K562 (cell line): ENCODE measurements around the gene PTPN9. TPM values are rescaled to one million over a fixed set of nuclear protein-coding genes. Genes with fewer than 3 reads are reported as not detected.
A peak's percentile ranks its signal among the peaks of the same experiment; 100 is the strongest.

Experiments used
- BCL6 ChIP-seq: fragments of 250-450 bp; sonication (Bioruptor Pico); IDR thresholded peaks from 2 replicates; pipeline ENCODE4 v1.4.0; 2020
- CREB1 ChIP-seq, 2 experiments: sonication (generic) in 1 of 2; formaldehyde crosslinking in 1 of 2; IDR thresholded peaks; 2 replicates each; pipeline versions ENCODE4 v1.6.1 to v1.8.0; 2012 to 2022; ENCODE audit warnings: inconsistent platforms in 1 of 2, mild to moderate bottlenecking in 1 of 2, missing genetic modification reagents in 1 of 2, moderate library complexity in 1 of 2
- EGR1 ChIP-seq: fragments of 450-650 bp; conservative IDR thresholded peaks from 2 replicates; pipeline ENCODE4 v1.6.1; 2017; ENCODE audit warnings: mild to moderate bottlenecking
- GATA2 ChIP-seq: sonication (generic); formaldehyde crosslinking; IDR thresholded peaks from 2 replicates; pipeline ENCODE4 v1.4.0; 2020; ENCODE audit warnings: mild to moderate bottlenecking, missing genetic modification reagents
- HNRNPK ChIP-seq: fragments of 200-400 bp; formaldehyde crosslinking; IDR thresholded peaks from one replicate; pipeline ENCODE4 v1.6.1; 2018; ENCODE audit warnings: mild to moderate bottlenecking, low read depth, low read length; ENCODE audit not compliant: poor library complexity, severe bottlenecking
- KAT8 ChIP-seq: fragments of 450-650 bp; IDR thresholded peaks from 2 replicates; pipeline ENCODE4 v1.6.1; 2016; ENCODE audit warnings: low read depth, mild to moderate bottlenecking
- KLF10 ChIP-seq: fragments of 250-450 bp; sonication (Bioruptor Pico); IDR thresholded peaks from 2 replicates; pipeline ENCODE4 v1.6.1; 2021; ENCODE audit warnings: matching md5 sums
- MECOM ChIP-seq: fragments of 250-450 bp; sonication (Bioruptor Pico); IDR thresholded peaks from 2 replicates; pipeline ENCODE4 v1.8.0; 2022; ENCODE audit warnings: inconsistent platforms
- NR1H2 ChIP-seq: sonication (generic); formaldehyde crosslinking; IDR thresholded peaks from 2 replicates; pipeline ENCODE4 v1.4.0; 2020; ENCODE audit warnings: mild to moderate bottlenecking, missing genetic modification reagents
- POLR2B ChIP-seq: fragments of 450-650 bp; IDR thresholded peaks from 2 replicates; pipeline ENCODE4 v1.6.1; 2018; ENCODE audit warnings: low read depth; ENCODE audit not compliant: partially characterized antibody
- PTBP1 ChIP-seq: fragments of 200-400 bp; formaldehyde crosslinking; IDR thresholded peaks from 2 replicates; pipeline ENCODE4 v1.6.1; 2017; ENCODE audit warnings: low read depth, low read length
- RFX5 ChIP-seq: IDR thresholded peaks from 2 replicates; pipeline ENCODE4 v1.6.1; 2011; ENCODE audit warnings: low read depth, mild to moderate bottlenecking, improper control_type of control experiment, low read length
- RFX7 ChIP-seq: fragments of 250-450 bp; sonication (Bioruptor Pico); IDR thresholded peaks from 2 replicates; pipeline ENCODE4 v1.5.1; 2021; ENCODE audit warnings: mild to moderate bottlenecking
- SP1 ChIP-seq: sonication (generic); formaldehyde crosslinking; IDR thresholded peaks from 2 replicates; pipeline ENCODE4 v1.8.1; 2022; ENCODE audit warnings: mild to moderate bottlenecking, missing genetic modification reagents
- SRSF7 ChIP-seq: fragments of 200-400 bp; formaldehyde crosslinking; optimal IDR thresholded peaks from 2 replicates; pipeline ENCODE3; 2017; ENCODE audit warnings: mild to moderate bottlenecking, low read depth, low read length
- ZFP30 ChIP-seq: fragments of 250-450 bp; sonication (Bioruptor Pico); IDR thresholded peaks from 2 replicates; pipeline ENCODE4 v1.8.0; 2022; ENCODE audit warnings: moderate library complexity, mild to moderate bottlenecking, inconsistent platforms, borderline replicate concordance
- ZFX ChIP-seq: sonication (generic); formaldehyde crosslinking; IDR thresholded peaks from 2 replicates; pipeline ENCODE4 v1.8.0; 2022; ENCODE audit warnings: mild to moderate bottlenecking, missing genetic modification reagents, moderate library complexity
- ZNF133 ChIP-seq: fragments of 250-450 bp; sonication (Bioruptor Pico); IDR thresholded peaks from 2 replicates; pipeline ENCODE4 v1.4.0; 2020; ENCODE audit warnings: mild to moderate bottlenecking
- ZNF253 ChIP-seq: fragments of 250-450 bp; sonication (Bioruptor Pico); conservative IDR thresholded peaks from 2 replicates; pipeline ENCODE4 v1.6.1; 2021; ENCODE audit warnings: mild to moderate bottlenecking
- ZNF274 ChIP-seq: IDR thresholded peaks from 2 replicates; pipeline ENCODE4 v1.6.1; 2011; ENCODE audit warnings: low read depth, mild to moderate bottlenecking, low read length, moderate library complexity, borderline replicate concordance
- ZNF384 ChIP-seq: IDR thresholded peaks from 2 replicates; pipeline ENCODE4 v1.6.1; 2012; ENCODE audit warnings: low read depth, low read length, improper control_type of control experiment
- polyA plus RNA-seq, 8 experiments: library from polyadenylated mRNA; depleted of rRNA in 4 of 8; stranded (reverse) in 5 of 8; unstranded in 3 of 8; fragments of >200 nt; fragmentation: Nextera tagmentation in 2 of 8; fragmentation: Illumina TruSeq in 1 of 8; extraction: Ambion mirVana in 2 of 8; extraction: Trizol in 1 of 8; gene quantifications; 2 replicates each; pipeline versions ENCODE4 v1.2.1 to v1.2.3, GENCODE V29; 2011 to 2014; ENCODE audit warnings: inconsistent platforms in 1 of 8, missing spikeins in 1 of 8
- total RNA-seq, 7 experiments: library from RNA; depleted of rRNA in 6 of 7; stranded (reverse); fragments of >200 nt in 6 of 7; fragmentation: Illumina TruSeq in 2 of 7; extraction: Trizol in 2 of 7; gene quantifications; 2 replicates each; pipeline versions ENCODE4 v1.2.1 to v1.2.3, GENCODE V29; 2011 to 2021; ENCODE audit warnings: low replicate concordance in 1 of 7
- TF ChIP-seq, protein P1 (sequence below): fragments of 250-450 bp; sonication (Bioruptor Pico); IDR thresholded peaks from 2 replicates; pipeline ENCODE4 v1.4.0; 2020
- TF ChIP-seq, protein P2 (sequence below): fragments of 450-650 bp; IDR thresholded peaks from 2 replicates; pipeline ENCODE4 v1.6.1; 2016
- TF ChIP-seq, protein P3 (sequence below): fragments of 250-450 bp; sonication (Bioruptor Pico); IDR thresholded peaks from 2 replicates; pipeline ENCODE4 v1.8.0; 2021; ENCODE audit warnings: moderate library complexity, mild to moderate bottlenecking, inconsistent platforms

Gene PTPN9
- total and polyA plus RNA-seq, 9 of the 15 experiments (the other 6 are each of a cell fraction or from before 2014, with no cell fraction given) = 5.0 to 24.0 (median 14.2) TPM

DNA sequence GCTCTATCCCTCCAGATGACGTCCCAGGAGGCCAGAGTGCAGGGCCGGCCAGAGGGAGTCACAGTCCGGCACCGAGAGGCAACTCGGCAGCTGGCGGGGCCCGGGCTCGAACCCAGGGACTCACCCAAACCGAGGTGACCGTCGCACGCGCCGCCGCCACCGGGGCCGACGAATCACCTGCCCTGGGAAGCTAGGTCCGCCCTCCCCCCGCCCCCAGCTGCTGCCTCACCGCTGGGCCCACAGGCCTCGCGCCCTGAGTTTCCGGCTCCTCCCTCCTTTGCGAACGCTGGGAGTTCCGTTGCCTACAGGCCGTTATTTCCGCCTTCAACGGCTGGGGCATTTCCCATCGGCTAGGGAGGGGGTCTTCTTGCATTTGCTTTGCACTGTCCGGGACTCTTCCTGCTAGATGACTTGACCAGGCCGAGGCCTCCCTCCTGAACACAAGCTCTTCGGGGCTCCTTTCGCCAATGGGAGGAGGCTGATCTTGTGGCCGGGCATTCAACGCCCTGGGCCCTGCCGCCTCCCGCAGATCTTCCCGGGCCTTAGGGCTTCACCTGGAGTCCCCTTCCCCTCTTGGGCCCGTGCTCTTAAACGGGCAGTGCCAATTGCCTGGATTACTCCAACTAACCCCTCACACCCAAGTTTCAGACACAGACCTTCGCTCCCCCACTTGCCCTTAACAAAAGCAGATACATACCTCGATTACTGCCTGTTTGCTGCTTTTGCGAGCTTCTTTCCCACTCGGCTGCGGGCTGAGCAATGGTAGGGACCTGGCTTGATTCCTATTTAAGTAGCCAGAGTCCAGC lies 46.6 kb upstream of the PTPN9 start, which contains the start of gene SNUPN (continued):
- TF ChIP-seq NR1H2 (no peak), RFX7 (no peak), BCL6 (CRISPR knock-in tag) (no peak), EGR1 (peak; percentile 65), RFX5 (no peak), CREB1 (IDR thresholded peaks at IDR 0.05) (peak; percentile 54; the same call in 1 of the 2 replicates), CREB1 (CRISPR knock-in tag; IDR thresholded peaks at IDR 0.05) (peak; percentile 72; the same call in 1 of the 2 replicates), ZNF384 (no peak), SP1 (CRISPR knock-in tag) (peak; percentile 78), MECOM (CRISPR knock-in tag) (no peak), ZNF133 (no peak), KAT8 (no peak), PTBP1 (no peak), ZNF253 (CRISPR knock-in tag) (no peak), GATA2 (no peak), ZFP30 (CRISPR knock-in tag) (no peak), HNRNPK (no peak), POLR2B (peak; percentile 85), KLF10 (no peak), SRSF7 (no peak), ZNF274 (no peak; the same call in 1 of the 2 replicates), ZFX (CRISPR knock-in tag) (peak; percentile 98)
- TF ChIP-seq, protein P1, sequence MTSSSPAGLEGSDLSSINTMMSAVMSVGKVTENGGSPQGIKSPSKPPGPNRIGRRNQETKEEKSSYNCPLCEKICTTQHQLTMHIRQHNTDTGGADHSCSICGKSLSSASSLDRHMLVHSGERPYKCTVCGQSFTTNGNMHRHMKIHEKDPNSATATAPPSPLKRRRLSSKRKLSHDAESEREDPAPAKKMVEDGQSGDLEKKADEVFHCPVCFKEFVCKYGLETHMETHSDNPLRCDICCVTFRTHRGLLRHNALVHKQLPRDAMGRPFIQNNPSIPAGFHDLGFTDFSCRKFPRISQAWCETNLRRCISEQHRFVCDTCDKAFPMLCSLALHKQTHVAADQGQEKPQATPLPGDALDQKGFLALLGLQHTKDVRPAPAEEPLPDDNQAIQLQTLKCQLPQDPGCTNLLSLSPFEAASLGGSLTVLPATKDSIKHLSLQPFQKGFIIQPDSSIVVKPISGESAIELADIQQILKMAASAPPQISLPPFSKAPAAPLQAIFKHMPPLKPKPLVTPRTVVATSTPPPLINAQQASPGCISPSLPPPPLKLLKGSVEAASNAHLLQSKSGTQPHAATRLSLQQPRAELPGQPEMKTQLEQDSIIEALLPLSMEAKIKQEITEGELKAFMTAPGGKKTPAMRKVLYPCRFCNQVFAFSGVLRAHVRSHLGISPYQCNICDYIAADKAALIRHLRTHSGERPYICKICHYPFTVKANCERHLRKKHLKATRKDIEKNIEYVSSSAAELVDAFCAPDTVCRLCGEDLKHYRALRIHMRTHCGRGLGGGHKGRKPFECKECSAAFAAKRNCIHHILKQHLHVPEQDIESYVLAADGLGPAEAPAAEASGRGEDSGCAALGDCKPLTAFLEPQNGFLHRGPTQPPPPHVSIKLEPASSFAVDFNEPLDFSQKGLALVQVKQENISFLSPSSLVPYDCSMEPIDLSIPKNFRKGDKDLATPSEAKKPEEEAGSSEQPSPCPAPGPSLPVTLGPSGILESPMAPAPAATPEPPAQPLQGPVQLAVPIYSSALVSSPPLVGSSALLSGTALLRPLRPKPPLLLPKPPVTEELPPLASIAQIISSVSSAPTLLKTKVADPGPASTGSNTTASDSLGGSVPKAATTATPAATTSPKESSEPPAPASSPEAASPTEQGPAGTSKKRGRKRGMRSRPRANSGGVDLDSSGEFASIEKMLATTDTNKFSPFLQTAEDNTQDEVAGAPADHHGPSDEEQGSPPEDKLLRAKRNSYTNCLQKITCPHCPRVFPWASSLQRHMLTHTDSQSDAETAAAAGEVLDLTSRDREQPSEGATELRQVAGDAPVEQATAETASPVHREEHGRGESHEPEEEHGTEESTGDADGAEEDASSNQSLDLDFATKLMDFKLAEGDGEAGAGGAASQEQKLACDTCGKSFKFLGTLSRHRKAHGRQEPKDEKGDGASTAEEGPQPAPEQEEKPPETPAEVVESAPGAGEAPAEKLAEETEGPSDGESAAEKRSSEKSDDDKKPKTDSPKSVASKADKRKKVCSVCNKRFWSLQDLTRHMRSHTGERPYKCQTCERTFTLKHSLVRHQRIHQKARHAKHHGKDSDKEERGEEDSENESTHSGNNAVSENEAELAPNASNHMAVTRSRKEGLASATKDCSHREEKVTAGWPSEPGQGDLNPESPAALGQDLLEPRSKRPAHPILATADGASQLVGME (CRISPR knock-in tag) = no peak
- TF ChIP-seq, protein P2, sequence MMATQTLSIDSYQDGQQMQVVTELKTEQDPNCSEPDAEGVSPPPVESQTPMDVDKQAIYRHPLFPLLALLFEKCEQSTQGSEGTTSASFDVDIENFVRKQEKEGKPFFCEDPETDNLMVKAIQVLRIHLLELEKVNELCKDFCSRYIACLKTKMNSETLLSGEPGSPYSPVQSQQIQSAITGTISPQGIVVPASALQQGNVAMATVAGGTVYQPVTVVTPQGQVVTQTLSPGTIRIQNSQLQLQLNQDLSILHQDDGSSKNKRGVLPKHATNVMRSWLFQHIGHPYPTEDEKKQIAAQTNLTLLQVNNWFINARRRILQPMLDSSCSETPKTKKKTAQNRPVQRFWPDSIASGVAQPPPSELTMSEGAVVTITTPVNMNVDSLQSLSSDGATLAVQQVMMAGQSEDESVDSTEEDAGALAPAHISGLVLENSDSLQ = no peak
- TF ChIP-seq, protein P3, sequence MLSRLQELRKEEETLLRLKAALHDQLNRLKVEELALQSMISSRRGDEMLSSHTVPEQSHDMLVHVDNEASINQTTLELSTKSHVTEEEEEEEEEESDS (CRISPR knock-in tag) = no peak
